Endothelial cell (in vitro differentiated cells): ENCODE results near the gene RFT1. TPM values are rescaled to one million over a fixed set of nuclear protein-coding genes. Genes with fewer than 3 reads are reported as not detected.

ENCODE experiments used
- DNase-seq: peaks from one replicate; pipeline ENCODE4 v3.0.0; 2021; ENCODE audit warnings: low spot score
- H3K27ac Mint-ChIP-seq: one replicate; pipeline ENCODE4 v1.8.0; 2021; ENCODE audit warnings: mixed read lengths, inconsistent platforms; ENCODE audit not compliant: unreplicated experiment
- H3K27me3 Mint-ChIP-seq: one replicate; pipeline ENCODE4 v1.8.0; 2021; ENCODE audit warnings: mild to moderate bottlenecking, moderate library complexity, mixed read lengths, inconsistent platforms; ENCODE audit not compliant: unreplicated experiment
- H3K36me3 Mint-ChIP-seq: one replicate; pipeline ENCODE4 v1.8.0; 2021; ENCODE audit warnings: mild to moderate bottlenecking, low read depth, mixed read lengths, inconsistent platforms; ENCODE audit not compliant: unreplicated experiment
- H3K4me1 Mint-ChIP-seq: one replicate; pipeline ENCODE4 v1.8.0; 2021; ENCODE audit warnings: mild to moderate bottlenecking, mixed read lengths, inconsistent platforms; ENCODE audit not compliant: unreplicated experiment
- H3K4me3 Mint-ChIP-seq: one replicate; pipeline ENCODE4 v1.8.0; 2021; ENCODE audit warnings: mild to moderate bottlenecking, mixed read lengths, inconsistent platforms; ENCODE audit not compliant: unreplicated experiment
- H3K9me3 Mint-ChIP-seq: one replicate; pipeline ENCODE4 v1.8.0; 2021; ENCODE audit warnings: mixed read lengths, inconsistent platforms; ENCODE audit not compliant: unreplicated experiment
- total RNA-seq: library from RNA; stranded (reverse); fragmentation: NEBNext Ultra II Directional; extraction: Animal tissue kit (Norgen Biotek cat#: 25700); gene quantifications from one replicate; pipeline ENCODE4 v1.2.1, GENCODE V29; 2021; ENCODE audit not compliant: unreplicated experiment
- TF ChIP-seq, protein P1 (sequence below): fragments of 200-600 bp; sonication (generic); IDR thresholded peaks from one replicate; pipeline ENCODE4 v1.5.0; 2021; ENCODE audit warnings: antibody characterized with exemption; ENCODE audit not compliant: unreplicated experiment

Gene RFT1
- total RNA-seq, 1 donor from 2014 or later: 21.1 TPM

DNA sequence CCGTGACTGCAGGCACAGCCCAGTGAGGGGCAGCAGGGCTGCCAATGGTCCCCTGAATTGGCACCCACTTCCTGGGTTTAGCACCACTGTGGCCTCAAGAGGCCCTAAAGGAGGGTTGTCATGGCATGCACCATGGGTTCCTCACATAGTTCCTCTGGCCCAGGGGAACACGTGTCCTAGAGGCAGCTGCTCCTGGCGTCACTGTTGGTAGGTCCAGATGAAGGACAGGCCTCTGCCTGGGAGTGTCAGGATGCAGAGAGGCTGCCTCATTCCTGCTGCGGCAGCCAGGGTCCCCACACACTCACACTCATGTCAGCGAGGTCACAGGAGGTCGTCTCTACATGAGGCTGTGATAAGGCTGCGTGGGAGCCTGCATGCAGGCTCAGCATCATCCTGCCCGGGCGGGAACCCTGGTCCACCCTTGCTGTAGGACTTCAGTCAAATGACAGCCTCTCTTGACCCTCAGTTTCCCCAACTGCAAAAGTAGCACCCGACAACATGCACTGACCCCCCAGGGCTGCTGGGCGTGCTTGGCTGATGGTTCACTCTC lies 58.3 kb downstream of the RFT1 start:
- H3K36me3 Mint-ChIP-seq: no peaks in the 10 kb centered on the region
- peaks cover 2% of the 10 kb centered on the region for H3K27me3 Mint-ChIP-seq
- DNase-seq: no peak
- peaks cover 10% of the 10 kb centered on the region for H3K4me1 Mint-ChIP-seq
- TF ChIP-seq, protein P1, sequence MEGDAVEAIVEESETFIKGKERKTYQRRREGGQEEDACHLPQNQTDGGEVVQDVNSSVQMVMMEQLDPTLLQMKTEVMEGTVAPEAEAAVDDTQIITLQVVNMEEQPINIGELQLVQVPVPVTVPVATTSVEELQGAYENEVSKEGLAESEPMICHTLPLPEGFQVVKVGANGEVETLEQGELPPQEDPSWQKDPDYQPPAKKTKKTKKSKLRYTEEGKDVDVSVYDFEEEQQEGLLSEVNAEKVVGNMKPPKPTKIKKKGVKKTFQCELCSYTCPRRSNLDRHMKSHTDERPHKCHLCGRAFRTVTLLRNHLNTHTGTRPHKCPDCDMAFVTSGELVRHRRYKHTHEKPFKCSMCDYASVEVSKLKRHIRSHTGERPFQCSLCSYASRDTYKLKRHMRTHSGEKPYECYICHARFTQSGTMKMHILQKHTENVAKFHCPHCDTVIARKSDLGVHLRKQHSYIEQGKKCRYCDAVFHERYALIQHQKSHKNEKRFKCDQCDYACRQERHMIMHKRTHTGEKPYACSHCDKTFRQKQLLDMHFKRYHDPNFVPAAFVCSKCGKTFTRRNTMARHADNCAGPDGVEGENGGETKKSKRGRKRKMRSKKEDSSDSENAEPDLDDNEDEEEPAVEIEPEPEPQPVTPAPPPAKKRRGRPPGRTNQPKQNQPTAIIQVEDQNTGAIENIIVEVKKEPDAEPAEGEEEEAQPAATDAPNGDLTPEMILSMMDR: no peak
- no peaks in the 10 kb centered on the region for H3K9me3 Mint-ChIP-seq
- no peak overlapping the region for H3K4me3 Mint-ChIP-seq
- no peak overlapping the region for H3K27ac Mint-ChIP-seq

GRCh38 chr3:53069422-53070068 lies 60.7 kb downstream of the RFT1 start:
- Mint-ChIP-seq H3K4me3 (no peak overlapping the region), H3K36me3 (no peaks in the 10 kb centered on the region), H3K27ac (no peak overlapping the region), H3K4me1 (peaks cover 10% of the 10 kb centered on the region), H3K27me3 (peaks cover 3% of the 10 kb centered on the region), H3K9me3 (no peaks in the 10 kb centered on the region)
- no peak for DNase-seq
- TF ChIP-seq, protein P1: no peak

GRCh38 chr3:53068176-53068575 lies 62.1 kb downstream of the RFT1 start:
- no peaks in the 10 kb centered on the region for H3K36me3 Mint-ChIP-seq
- H3K4me3 Mint-ChIP-seq: no peak overlapping the region
- peaks cover 3% of the 10 kb centered on the region for H3K27me3 Mint-ChIP-seq
- TF ChIP-seq, protein P1: no peak
- no peak for DNase-seq
- no peak overlapping the region for H3K27ac Mint-ChIP-seq
- H3K4me1 Mint-ChIP-seq: peaks cover 7% of the 10 kb centered on the region
- no peaks in the 10 kb centered on the region for H3K9me3 Mint-ChIP-seq

DNA sequence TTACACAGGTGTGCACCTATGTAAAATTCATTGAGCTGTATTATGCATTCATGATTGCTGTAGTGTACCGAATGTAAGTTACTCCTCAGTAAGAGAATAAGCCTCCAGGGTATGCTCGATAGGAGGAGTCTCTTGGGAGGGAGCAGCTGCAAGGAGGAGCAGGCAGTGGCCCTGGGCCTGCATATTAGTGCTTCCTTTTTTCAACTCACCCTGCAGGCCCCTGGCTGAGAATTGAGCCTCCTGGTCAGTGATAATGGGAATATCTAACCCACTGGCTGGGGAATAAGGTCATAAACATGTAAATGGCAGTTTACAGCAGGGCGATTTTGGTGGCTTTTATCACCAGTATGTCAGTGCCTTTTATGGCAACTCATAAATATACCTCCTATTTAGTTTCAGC lies 62.7 kb downstream of the RFT1 start:
- no peak overlapping the region for H3K4me3 Mint-ChIP-seq
- H3K36me3 Mint-ChIP-seq: no peaks in the 10 kb centered on the region
- DNase-seq: no peak
- no peaks in the 10 kb centered on the region for H3K9me3 Mint-ChIP-seq
- H3K4me1 Mint-ChIP-seq: peaks cover 3% of the 10 kb centered on the region
- H3K27ac Mint-ChIP-seq: no peak overlapping the region
- TF ChIP-seq, protein P1: no peak
- H3K27me3 Mint-ChIP-seq: peaks cover 3% of the 10 kb centered on the region

DNA sequence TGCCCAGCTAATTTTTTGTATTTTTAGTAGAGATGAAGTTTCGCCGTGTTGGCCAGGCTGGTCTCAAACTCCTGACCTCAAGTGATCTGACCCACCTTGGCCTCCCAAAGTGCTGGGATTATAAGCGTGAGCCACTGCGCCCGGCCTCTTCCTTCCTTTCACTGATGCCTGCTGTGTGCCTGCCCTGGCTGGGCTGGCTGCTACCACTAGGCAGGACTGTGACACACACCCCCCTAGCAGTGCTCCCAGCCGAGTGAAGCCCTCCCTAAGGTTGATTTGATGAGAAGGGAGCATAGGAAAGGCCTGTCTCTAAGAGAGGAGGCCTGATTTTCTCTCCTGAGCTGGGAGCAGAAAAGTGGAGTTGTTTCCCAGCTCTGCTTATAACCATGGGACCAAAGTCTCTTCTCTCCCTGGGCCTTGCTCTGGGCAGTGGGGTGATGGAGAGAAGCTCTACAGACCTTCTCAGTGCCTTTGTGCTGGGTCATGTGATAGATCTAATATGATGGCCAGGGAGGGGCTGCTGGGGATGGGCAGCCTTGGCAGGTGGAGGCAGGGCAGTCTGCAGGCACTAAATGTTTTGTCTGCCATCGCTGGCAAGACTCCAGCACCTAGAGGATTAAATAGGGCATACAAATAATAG lies 64.3 kb downstream of the RFT1 start:
- Mint-ChIP-seq H3K4me3 (no peak overlapping the region), H3K4me1 (no peaks in the 10 kb centered on the region), H3K27ac (no peak overlapping the region), H3K36me3 (no peaks in the 10 kb centered on the region), H3K27me3 (peaks cover 5% of the 10 kb centered on the region), H3K9me3 (no peaks in the 10 kb centered on the region)
- DNase-seq: no peak
- TF ChIP-seq, protein P1: no peak
